Right renal pelvis (tissue), 4 donors: ENCODE data around the gene LAGE3. TPM values are rescaled to one million over a fixed set of nuclear protein-coding genes. Genes with fewer than 3 reads are reported as not detected.

Experiments
- DNase-seq, 4 donors: peaks; one replicate each; pipeline ENCODE4 v3.0.0-alpha.2; 2013; ENCODE audit warnings: low read depth in 4 of 4, low spot score in 3 of 4, missing footprints in 1 of 4
- polyA plus RNA-seq, 4 donors: library from polyadenylated mRNA; unstranded; fragments of 120-200 nt; gene quantifications; one replicate each; pipeline ENCODE4 v1.2.1, GENCODE V29; 2013; ENCODE audit not compliant: insufficient read length in 4 of 4

LAGE3 gene
- polyA plus RNA-seq, 4 donors: 10.7 to 20.1 (median 12.4) TPM

DNA sequence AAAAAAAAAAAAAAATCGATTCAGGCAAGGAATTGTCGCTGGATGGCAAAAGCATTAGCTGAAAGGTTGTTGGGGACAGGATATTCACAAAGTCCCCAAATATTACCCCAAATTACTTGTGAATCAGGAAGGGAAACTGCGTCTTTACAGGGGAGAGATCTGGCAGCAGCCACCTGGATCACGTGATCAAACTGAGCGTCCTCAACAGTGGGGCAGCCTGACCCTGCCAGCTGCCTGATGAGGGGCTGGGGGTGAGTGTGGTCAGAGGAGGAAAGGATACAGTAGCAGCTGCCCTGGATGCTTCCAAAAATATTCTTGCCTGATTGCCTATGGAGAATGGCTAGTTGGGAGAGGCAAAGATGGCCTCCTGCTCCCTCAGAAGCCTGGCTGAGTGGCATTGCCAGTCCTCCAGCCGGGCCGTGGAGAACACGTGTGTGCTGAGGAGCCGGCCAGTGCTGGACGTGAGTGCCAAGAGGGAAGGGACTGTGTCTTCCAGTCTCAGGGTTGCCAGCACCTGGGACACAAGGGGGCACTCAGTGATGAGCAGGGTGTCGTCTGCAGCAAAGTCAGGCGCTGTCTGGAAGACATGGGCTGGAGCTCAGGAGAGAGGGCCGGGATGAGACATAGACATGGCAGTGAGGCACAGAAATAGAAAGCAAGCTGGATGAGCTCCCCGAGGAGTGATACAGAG is 3.0 kb upstream of the LAGE3 start:
- DNase-seq: no peak

DNA sequence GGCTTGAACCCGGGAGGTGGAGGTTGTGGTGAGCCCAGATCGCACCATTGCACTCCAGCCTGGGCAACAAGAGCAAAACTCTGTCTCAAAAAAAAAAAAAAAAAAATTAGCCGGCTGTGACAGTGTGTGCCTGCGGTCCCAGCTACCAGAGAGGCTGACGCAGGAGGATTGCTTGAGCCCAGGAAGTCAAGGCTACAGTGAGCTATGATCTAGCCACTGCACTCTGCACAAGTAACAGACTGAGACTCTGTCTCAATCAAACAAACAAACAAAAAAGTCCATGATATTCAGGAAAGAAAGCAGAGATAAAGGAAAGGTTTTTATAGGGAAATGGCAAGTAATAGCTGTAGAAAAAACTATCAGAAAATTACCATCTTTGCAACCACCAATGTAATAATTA is 2.1 kb upstream of the LAGE3 start:
- DNase-seq: no peak

DNA sequence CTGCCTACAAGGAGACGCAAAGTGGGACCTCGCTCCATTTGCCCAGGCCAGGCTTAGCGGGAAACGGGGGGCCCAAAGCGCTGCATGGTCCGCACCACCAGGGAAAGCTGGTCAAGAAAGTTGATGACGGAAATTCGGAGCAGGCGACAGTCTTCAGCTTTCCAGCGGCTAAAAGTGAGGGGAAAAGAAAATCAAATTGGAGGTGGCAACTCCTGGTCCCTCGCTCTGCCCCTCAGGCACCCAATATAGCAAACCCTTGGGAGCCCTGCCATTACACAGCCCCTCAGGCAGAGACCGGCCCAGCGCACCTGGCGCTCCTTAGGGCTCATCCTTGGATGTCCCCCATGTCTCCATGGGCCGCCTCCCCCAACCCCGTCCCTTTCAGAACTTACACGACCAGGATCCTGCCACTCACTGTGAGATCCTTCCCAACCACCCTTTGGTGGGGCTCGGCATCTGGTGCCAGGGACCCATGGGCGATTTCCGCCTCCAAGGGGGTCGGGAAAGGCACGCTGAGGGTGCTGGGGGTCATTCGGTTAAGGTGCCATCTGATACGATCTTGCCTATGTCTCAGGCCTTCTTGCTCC is 1.1 kb downstream of the LAGE3 start:
- DNase-seq: no peak

GRCh38 chrX:154476821-154477220 is 2.3 kb downstream of the LAGE3 start:
- DNase-seq: no peak

DNA sequence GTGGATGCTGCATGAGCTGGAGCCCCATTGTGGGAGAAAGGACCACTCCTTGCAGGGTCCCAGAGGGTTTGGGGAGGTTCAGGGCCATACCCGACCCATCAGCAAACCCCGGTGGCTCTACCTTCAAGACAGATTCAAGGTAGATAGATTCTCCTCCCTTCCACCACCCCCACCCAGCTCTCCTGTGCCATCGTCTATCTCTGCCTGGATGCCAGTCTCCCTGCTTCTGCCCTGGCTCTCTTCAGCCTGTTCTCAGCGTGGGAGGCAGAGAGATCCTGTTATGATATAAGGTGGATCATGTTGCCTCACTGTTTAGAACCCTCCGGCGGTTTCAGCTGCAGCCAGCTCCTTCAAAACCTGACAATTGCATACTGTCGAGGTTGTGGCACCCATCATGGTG is 5.4 kb downstream of the LAGE3 start:
- no peak for DNase-seq

DNA sequence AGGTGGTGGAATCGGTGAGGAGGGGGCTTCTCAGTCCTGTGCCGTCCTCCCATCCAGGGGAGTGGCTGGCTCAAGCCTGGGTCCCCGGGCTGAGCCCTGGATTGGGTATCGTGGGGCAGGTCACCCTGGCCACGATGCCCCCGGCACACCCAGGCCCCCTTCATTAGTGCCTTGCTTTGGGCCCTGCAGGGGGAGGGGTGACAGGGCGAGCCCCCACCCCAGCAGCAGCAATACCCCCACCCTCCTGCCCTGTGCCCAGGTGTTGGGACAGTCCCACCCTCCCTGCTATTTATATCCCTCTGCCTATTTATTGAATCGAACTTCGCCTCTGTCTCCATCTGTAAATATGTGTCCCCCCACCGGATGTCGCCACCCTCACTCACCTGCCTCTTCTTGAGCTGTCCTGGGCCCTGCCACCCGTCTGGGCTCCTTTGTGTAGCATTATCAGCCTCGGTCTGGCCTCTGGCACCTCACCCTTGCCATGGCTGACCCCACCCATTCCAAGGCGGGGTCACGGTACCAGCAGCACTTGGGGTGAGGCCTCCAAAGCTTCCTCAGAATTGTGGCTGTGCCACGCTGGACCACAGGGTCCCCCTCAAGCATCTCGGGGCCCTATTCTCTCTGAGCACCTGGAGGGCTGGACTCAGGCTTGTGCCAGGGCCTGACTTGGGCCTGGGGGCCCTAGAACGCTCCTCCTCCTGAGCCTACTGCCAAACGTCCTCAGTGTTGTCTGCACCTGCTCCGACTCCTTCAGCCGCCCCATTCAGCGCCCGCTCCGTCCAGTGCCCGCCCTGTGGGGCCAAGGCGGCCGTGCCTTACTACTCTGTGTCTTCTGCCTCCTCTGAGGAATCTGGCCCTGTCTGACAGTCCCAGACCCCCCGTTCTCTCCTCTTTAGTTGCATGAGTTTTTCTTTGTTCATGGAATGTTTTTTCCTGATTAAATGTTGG is 6.1 kb downstream of the LAGE3 start:
- no peak for DNase-seq

GRCh38 chrX:154471839-154472684 is 7.0 kb downstream of the LAGE3 start:
- no peak for DNase-seq

DNA sequence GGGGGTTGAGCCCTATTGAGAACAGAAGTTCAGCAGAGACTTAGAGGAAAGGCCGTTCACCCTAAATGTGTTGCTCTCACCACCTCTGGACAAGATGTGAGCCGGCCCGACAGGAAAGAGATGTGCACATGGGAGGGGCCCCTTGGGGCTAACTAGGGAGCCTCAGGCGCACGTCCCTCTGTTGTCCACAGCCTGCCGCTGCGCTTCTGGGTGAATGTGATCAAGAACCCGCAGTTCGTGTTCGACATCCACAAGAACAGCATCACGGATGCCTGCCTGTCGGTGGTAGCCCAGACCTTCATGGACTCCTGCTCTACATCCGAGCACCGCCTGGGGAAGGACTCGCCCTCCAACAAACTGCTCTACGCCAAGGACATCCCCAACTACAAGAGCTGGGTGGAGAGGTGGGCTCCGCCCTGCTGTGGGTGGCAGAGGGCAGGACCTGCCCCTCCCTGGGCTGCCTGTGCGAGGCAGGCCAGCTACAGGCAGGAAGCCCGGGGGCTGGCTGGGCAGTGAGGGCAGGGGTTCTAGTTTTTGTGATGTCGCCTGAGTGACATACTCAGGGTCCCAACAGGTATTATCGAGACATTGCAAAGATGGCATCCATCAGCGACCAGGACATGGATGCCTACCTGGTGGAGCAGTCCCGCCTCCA is 8.0 kb downstream of the LAGE3 start:
- no peak for DNase-seq

GRCh38 chrX:154470434-154470833 is 8.6 kb downstream of the LAGE3 start:
- DNase-seq: no peak

- DNase-seq: no peak
Observed at GRCh38 chrX:154469880-154470279, 9.2 kb downstream of the LAGE3 start.

DNA sequence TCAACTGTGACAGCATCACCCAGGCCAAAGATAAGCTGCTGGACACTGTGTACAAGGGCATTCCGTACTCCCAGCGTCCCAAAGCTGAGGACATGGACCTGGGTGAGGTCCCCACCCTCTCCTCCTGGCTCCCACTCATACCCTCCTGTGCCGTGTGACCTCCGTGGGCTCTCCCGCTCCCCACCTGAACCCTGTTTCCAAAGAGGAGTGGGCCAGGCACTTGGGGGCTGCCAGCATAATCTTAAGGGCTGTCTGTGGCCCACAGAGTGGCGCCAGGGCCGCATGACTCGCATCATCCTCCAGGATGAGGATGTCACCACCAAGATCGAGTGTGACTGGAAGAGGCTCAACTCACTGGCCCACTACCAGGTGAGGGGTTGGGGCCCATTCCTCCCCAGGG is 10.0 kb downstream of the LAGE3 start:
- DNase-seq: no peak

DNA sequence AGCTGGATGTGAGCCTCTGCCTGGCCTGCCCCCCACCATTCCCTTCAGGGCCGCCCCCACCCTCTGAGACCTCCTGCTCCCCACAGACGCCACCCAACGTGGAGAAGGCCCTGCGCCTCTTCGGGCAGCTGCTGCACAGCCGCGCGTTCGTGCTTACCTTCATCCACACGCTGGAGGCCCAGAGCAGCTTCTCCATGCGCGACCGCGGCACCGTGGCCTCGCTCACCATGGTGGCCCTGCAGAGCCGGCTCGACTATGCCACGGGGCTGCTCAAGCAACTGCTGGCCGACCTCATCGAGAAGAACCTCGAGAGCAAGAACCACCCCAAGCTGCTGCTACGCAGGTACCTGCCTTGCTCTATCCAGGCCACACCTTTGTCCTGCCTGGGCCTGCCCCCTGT is 10.9 kb downstream of the LAGE3 start:
- DNase-seq: no peak

DNA sequence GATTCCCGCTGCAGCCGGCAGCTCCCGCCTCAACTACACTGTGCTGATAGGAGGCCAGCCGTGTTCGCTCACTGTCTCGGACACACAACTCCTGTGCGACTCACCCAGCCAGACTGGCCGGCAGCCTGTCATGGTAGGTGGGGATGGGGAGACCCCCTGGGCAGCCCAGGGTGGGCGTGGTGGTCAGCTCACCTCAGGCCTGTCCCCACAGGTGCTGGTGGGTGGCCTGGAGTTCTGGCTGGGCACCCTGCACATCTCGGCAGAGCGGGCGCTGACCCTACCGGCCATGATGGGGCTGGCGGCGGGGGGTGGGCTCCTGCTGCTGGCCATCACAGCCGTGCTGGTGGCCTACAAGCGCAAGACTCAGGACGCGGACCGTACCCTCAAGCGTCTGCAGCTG is 11.5 kb downstream of the LAGE3 start:
- DNase-seq: no peak

DNA sequence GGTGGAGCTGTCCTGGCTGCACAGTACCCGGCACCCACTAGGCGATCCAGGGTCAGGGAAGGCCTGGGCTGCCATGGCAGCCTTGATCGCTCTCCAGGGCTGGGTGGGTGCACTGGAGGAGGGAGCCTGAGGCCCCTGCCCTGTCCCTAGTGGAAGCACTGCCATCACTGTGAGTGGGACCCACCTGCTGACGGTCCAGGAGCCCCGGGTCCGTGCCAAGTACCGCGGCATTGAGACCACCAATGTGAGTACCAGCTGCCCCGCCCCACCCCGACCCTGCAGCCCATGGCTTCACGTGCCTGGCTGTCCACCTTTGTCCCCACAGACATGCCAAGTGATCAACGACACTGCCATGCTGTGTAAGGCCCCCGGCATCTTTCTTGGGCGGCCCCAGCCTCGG is 12.2 kb downstream of the LAGE3 start:
- DNase-seq: no peak

DNA sequence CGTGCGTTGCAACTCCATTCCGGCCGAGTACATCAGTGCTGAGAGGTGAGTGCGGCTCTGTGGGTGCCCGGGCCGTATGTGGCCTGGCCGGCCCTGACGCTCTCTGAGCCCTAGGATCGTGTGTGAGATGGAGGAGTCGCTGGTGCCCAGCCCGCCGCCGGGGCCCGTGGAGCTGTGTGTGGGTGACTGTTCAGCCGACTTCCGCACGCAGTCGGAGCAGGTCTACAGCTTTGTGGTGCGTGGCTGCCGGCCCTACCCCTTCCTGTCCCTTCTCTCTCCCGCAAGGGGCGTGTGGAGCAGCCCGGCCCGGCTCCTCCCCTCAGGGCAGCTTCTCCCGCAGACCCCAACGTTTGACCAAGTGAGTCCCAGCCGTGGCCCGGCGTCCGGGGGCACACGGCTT is 13.0 kb downstream of the LAGE3 start:
- no peak for DNase-seq

- no peak for DNase-seq
Observed at GRCh38 chrX:154465601-154466000, 13.5 kb downstream of the LAGE3 start.

- DNase-seq: no peak
Observed at GRCh38 chrX:154464806-154465365, 14.2 kb downstream of the LAGE3 start.

GRCh38 chrX:154463611-154464220 is 15.4 kb downstream of the LAGE3 start:
- no peak for DNase-seq

- no peak for DNase-seq
Observed at GRCh38 chrX:154462396-154462795, 16.7 kb downstream of the LAGE3 start.
